GM19023 (cell line): ENCODE measurements around the gene CNIH2.

Experiments used
- ATAC-seq: cut with Tn5 transposase; IDR thresholded peaks from one replicate; pipeline ENCODE4 v1.9.1; 2021; ENCODE audit warnings: mild to moderate bottlenecking, moderate library complexity; ENCODE audit not compliant: unreplicated experiment

CNIH2 gene

GRCh38 chr11:66258473-66258893 lies 19.5 kb upstream of the CNIH2 start:
- ATAC-seq = no peak

- no peak for ATAC-seq
Observed at GRCh38 chr11:66259225-66259624, 18.8 kb upstream of the CNIH2 start.

GRCh38 chr11:66259956-66260355 lies 18.0 kb upstream of the CNIH2 start:
- ATAC-seq = no peak

GRCh38 chr11:66261578-66261977 lies 16.4 kb upstream of the CNIH2 start:
- ATAC-seq = no peak

GRCh38 chr11:66262191-66262590 lies 15.8 kb upstream of the CNIH2 start:
- no peak for ATAC-seq

- no peak for ATAC-seq
Observed at GRCh38 chr11:66262696-66263095, 15.3 kb upstream of the CNIH2 start.

GRCh38 chr11:66263231-66263630 lies 14.7 kb upstream of the CNIH2 start:
- ATAC-seq = no peak

GRCh38 chr11:66263785-66264184 lies 14.2 kb upstream of the CNIH2 start:
- ATAC-seq = no peak

GRCh38 chr11:66264383-66264782 lies 13.6 kb upstream of the CNIH2 start:
- ATAC-seq = no peak

- ATAC-seq = no peak
Observed at GRCh38 chr11:66264914-66265313, 13.1 kb upstream of the CNIH2 start.

GRCh38 chr11:66265531-66266377 lies 12.2 kb upstream of the CNIH2 start:
- ATAC-seq = no peak

- ATAC-seq = no peak
Observed at GRCh38 chr11:66266378-66267038, 11.5 kb upstream of the CNIH2 start.

GRCh38 chr11:66267039-66267378 lies 11.0 kb upstream of the CNIH2 start:
- no peak for ATAC-seq

GRCh38 chr11:66267379-66268243 lies 10.4 kb upstream of the CNIH2 start:
- peak; percentile 46 for ATAC-seq

GRCh38 chr11:66268244-66268951 lies 9.6 kb upstream of the CNIH2 start, which contains the start of gene RAB1B:
Gene RAB1B (plus strand): TSS chr11:66268639. CDS start chr11:66268680, 41 bp downstream.
- peak; percentile 81 for ATAC-seq

- no peak for ATAC-seq
Observed at GRCh38 chr11:66268952-66269905, 8.7 kb upstream of the CNIH2 start.

- no peak for ATAC-seq
Observed at GRCh38 chr11:66271816-66272215, 6.2 kb upstream of the CNIH2 start.

GRCh38 chr11:66272596-66272995 lies 5.4 kb upstream of the CNIH2 start:
- no peak for ATAC-seq

- no peak for ATAC-seq
Observed at GRCh38 chr11:66274219-66274618, 3.8 kb upstream of the CNIH2 start.

- ATAC-seq = no peak
Observed at GRCh38 chr11:66275396-66275795, 2.6 kb upstream of the CNIH2 start.
